ENCODE data around the gene RNF182.

DNA sequence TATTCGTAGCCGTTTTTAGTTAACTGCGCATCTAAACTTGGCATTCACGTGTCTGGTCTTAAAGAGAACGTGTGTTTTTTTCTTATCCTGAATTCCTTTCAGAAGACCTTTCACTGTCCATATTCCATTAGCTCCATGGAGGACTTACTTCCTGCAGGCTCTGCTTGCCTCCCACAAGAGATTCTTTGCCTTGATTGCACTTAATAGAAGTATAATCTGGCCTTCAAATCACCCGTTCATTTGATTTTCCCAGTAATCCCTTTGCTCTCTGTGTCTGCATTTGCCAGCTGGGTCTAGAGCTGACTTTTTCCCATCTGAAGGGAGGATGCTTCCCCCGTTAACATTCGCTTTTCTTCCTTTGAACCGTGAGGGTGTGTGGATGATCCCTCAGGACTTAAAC, 79.5 kb downstream of the RNF182 start:
- no peak for TF ChIP-seq POLR2AphosphoS5 (IDR thresholded peaks at IDR 0.05; ENCODE audit: low read depth, low read length)
- no peak for TF ChIP-seq TAF1 (IDR thresholded peaks at IDR 0.05; ENCODE audit: borderline replicate concordance, insufficient read depth, low read length)
- TF ChIP-seq, protein P1, sequence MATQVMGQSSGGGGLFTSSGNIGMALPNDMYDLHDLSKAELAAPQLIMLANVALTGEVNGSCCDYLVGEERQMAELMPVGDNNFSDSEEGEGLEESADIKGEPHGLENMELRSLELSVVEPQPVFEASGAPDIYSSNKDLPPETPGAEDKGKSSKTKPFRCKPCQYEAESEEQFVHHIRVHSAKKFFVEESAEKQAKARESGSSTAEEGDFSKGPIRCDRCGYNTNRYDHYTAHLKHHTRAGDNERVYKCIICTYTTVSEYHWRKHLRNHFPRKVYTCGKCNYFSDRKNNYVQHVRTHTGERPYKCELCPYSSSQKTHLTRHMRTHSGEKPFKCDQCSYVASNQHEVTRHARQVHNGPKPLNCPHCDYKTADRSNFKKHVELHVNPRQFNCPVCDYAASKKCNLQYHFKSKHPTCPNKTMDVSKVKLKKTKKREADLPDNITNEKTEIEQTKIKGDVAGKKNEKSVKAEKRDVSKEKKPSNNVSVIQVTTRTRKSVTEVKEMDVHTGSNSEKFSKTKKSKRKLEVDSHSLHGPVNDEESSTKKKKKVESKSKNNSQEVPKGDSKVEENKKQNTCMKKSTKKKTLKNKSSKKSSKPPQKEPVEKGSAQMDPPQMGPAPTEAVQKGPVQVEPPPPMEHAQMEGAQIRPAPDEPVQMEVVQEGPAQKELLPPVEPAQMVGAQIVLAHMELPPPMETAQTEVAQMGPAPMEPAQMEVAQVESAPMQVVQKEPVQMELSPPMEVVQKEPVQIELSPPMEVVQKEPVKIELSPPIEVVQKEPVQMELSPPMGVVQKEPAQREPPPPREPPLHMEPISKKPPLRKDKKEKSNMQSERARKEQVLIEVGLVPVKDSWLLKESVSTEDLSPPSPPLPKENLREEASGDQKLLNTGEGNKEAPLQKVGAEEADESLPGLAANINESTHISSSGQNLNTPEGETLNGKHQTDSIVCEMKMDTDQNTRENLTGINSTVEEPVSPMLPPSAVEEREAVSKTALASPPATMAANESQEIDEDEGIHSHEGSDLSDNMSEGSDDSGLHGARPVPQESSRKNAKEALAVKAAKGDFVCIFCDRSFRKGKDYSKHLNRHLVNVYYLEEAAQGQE (IDR thresholded peaks at IDR 0.05; ENCODE audit: insufficient read depth in 1 of 2, low read depth in 2 of 2, low read length in 2 of 2) = no peak
